ENCODE data around the gene GAS2L1. TPM values are rescaled to one million over a fixed set of nuclear protein-coding genes. Genes with fewer than 3 reads are reported as not detected.

Gene GAS2L1
- total RNA-seq, 2 experiments from 2014 or later: not detected

DNA sequence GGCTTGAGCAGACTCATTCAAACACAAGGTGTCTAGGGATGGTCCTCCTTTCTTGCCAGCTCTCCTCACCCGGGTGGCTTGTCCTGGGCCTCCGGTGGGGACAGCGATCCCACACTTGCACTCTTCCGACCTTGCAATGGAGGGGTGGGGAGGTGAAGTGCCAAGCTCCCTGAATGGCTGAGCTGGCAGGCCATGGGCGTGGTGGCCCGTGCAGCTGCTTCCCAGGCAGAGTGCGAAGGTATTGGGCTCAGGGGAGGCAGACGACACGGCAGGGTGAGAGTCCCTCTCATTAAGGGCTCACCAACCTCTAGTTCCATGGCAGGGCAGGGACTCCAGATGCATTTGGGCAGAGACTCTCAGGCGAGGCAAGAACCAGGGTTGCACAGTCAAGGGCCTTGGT lies 20.0 kb downstream of the GAS2L1 start:
- Histone ChIP-seq H3K4me3 (ENCODE audit: low read depth, low read length, poor library complexity, severe bottlenecking) (no peak overlapping the region), H2AFZ (ENCODE audit: low read length) (no peak overlapping the region), H3K4me1 (ENCODE audit: insufficient read depth, low read length, poor library complexity, severe bottlenecking) (no peaks in the 10 kb centered on the region), H3K79me2 (ENCODE audit: insufficient read depth, low read depth, low read length) (no peaks in the 10 kb centered on the region), H3K36me3 (ENCODE audit: insufficient read depth, low read length) (peaks cover 74% of the 10 kb centered on the region), H3K9me2 (ENCODE audit: insufficient read depth, low read length) (no peaks in the 10 kb centered on the region), H3K9me3 (ENCODE audit: low read length) (no peaks in the 10 kb centered on the region), H3K4me2 (ENCODE audit: low read length) (no peak overlapping the region), H4K20me1 (ENCODE audit: insufficient read depth, low read length) (no peaks in the 10 kb centered on the region), H3K27ac (ENCODE audit: low read depth, low read length, poor library complexity, severe bottlenecking) (no peak overlapping the region)
- intact Hi-C loops (cut with micrococcal nuclease; ENCODE audit: unreplicated experiment): no loop called here
- BruUV-seq (replicated peaks): no TSS peak
- TF ChIP-seq, protein P1, sequence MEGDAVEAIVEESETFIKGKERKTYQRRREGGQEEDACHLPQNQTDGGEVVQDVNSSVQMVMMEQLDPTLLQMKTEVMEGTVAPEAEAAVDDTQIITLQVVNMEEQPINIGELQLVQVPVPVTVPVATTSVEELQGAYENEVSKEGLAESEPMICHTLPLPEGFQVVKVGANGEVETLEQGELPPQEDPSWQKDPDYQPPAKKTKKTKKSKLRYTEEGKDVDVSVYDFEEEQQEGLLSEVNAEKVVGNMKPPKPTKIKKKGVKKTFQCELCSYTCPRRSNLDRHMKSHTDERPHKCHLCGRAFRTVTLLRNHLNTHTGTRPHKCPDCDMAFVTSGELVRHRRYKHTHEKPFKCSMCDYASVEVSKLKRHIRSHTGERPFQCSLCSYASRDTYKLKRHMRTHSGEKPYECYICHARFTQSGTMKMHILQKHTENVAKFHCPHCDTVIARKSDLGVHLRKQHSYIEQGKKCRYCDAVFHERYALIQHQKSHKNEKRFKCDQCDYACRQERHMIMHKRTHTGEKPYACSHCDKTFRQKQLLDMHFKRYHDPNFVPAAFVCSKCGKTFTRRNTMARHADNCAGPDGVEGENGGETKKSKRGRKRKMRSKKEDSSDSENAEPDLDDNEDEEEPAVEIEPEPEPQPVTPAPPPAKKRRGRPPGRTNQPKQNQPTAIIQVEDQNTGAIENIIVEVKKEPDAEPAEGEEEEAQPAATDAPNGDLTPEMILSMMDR (conservative IDR thresholded peaks at IDR 0.05; ENCODE audit: low read length): no peak
- TF ChIP-seq EZH2phosphoT487 (IDR thresholded peaks at IDR 0.05; ENCODE audit: borderline replicate concordance, low read depth, low read length): no peak
- ChIA-PET CTCF (ENCODE audit: unreplicated experiment) (interaction anchor here (0.6 kb wide), 2 partner anchors 10 to 55 kb away, joined by 3 to 4 read pairs; no protein-coding TSS in a partner anchor), POLR2A (no interaction called here)
- DNase-seq (ENCODE audit: low spot score): no peak

DNA sequence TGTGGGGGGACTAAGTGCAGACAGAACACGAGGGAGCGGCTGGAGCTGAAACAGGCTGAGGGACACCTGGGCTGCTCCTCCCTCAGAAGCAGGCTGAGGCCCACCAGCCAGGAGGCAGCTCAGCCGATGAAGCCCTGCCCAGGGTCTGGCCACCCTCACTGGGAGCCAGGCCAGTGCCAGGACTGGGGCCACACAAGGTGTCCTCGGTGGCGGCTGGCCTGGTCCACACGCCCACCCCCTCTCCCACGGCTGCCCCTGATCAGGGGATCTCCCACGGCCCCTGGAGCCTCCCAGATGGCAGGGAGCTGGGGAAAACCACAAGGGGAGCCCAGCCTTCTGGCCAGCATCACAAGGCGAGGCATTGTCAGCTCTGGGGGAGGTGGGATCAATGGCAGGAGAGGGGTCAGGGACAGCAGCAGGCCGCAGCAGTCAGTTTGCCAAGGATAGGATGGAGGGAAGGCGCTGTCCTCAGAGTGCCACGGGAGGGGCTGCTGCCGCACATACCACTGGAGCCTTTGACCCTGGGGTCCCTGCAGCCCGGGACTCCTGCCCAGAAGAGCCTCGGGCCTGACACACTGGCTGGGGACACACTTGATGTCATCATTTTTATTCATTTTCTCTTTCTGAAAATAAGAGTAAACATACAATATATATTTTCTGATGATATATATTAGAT lies 20.8 kb downstream of the GAS2L1 start:
- peaks cover 76% of the 10 kb centered on the region for H3K36me3 ChIP-seq (ENCODE audit: insufficient read depth, low read length)
- no peaks in the 10 kb centered on the region for H4K20me1 ChIP-seq (ENCODE audit: insufficient read depth, low read length)
- TF ChIP-seq, protein P1 (conservative IDR thresholded peaks at IDR 0.05; ENCODE audit: low read length): no peak
- TF ChIP-seq EZH2phosphoT487 (IDR thresholded peaks at IDR 0.05; ENCODE audit: borderline replicate concordance, low read depth, low read length): no peak
- no peaks in the 10 kb centered on the region for H3K79me2 ChIP-seq (ENCODE audit: insufficient read depth, low read depth, low read length)
- ChIA-PET CTCF (ENCODE audit: unreplicated experiment) (interaction anchor here (0.5 kb wide), 1 partner anchor 598 kb away, joined by 3 read pairs; no protein-coding TSS in a partner anchor), POLR2A (no interaction called here)
- no peak overlapping the region for H2AFZ ChIP-seq (ENCODE audit: low read length)
- H3K4me3 ChIP-seq (ENCODE audit: low read depth, low read length, poor library complexity, severe bottlenecking): no peak overlapping the region
- BruUV-seq (replicated peaks): no TSS peak
- no peak for DNase-seq (ENCODE audit: low spot score)
- no peaks in the 10 kb centered on the region for H3K9me2 ChIP-seq (ENCODE audit: insufficient read depth, low read length)
- no peak overlapping the region for H3K4me2 ChIP-seq (ENCODE audit: low read length)
- intact Hi-C loops (cut with micrococcal nuclease; ENCODE audit: unreplicated experiment): no loop called here
- H3K27ac ChIP-seq (ENCODE audit: low read depth, low read length, poor library complexity, severe bottlenecking): no peak overlapping the region
- no peaks in the 10 kb centered on the region for H3K4me1 ChIP-seq (ENCODE audit: insufficient read depth, low read length, poor library complexity, severe bottlenecking)
- H3K9me3 ChIP-seq (ENCODE audit: low read length): no peaks in the 10 kb centered on the region

DNA sequence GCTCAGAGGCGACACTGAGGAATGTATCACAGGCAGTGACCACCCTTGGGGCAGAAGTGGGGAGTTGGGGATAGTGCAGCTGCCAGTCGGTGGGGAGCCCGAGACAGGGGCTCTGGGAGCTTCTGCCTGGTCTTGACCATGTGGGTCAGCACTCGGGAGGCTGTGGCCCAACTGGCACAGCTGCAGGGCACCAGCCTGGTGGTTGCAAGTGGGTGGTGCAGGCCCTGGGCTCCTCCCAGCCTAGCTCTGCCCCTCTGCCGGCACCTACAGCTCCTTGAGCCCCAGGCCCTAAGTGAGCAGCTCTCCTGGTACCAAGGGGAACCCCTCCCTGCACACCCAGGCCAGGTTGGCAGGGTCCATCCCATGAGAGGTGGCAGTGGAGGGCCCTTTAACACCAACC lies 21.6 kb downstream of the GAS2L1 start:
- TSS peak; percentile 17 for BruUV-seq (replicated peaks)
- H3K4me1 ChIP-seq (ENCODE audit: insufficient read depth, low read length, poor library complexity, severe bottlenecking): no peaks in the 10 kb centered on the region
- H3K4me2 ChIP-seq (ENCODE audit: low read length): no peak overlapping the region
- H3K27ac ChIP-seq (ENCODE audit: low read depth, low read length, poor library complexity, severe bottlenecking): no peak overlapping the region
- no peak overlapping the region for H3K4me3 ChIP-seq (ENCODE audit: low read depth, low read length, poor library complexity, severe bottlenecking)
- no peaks in the 10 kb centered on the region for H4K20me1 ChIP-seq (ENCODE audit: insufficient read depth, low read length)
- ChIA-PET CTCF (ENCODE audit: unreplicated experiment) (interaction anchor here (0.5 kb wide), 1 partner anchor 599 kb away, joined by 3 read pairs; no protein-coding TSS in a partner anchor), POLR2A (no interaction called here)
- no peaks in the 10 kb centered on the region for H3K9me3 ChIP-seq (ENCODE audit: low read length)
- no peak for TF ChIP-seq EZH2phosphoT487 (IDR thresholded peaks at IDR 0.05; ENCODE audit: borderline replicate concordance, low read depth, low read length)
- TF ChIP-seq, protein P1 (conservative IDR thresholded peaks at IDR 0.05; ENCODE audit: low read length): no peak
- DNase-seq (ENCODE audit: low spot score): no peak
- no peaks in the 10 kb centered on the region for H3K9me2 ChIP-seq (ENCODE audit: insufficient read depth, low read length)
- H3K79me2 ChIP-seq (ENCODE audit: insufficient read depth, low read depth, low read length): no peaks in the 10 kb centered on the region
- no peak overlapping the region for H2AFZ ChIP-seq (ENCODE audit: low read length)
- intact Hi-C loops (cut with micrococcal nuclease; ENCODE audit: unreplicated experiment): no loop called here
- H3K36me3 ChIP-seq (ENCODE audit: insufficient read depth, low read length): peaks cover 81% of the 10 kb centered on the region

Measured in OCI-LY7 (cell line).